Measurements from ENCODE around the gene TRIM65. TPM values are rescaled to one million over a fixed set of nuclear protein-coding genes. Genes with fewer than 3 reads are reported as not detected.

The TRIM65 gene, protein sequence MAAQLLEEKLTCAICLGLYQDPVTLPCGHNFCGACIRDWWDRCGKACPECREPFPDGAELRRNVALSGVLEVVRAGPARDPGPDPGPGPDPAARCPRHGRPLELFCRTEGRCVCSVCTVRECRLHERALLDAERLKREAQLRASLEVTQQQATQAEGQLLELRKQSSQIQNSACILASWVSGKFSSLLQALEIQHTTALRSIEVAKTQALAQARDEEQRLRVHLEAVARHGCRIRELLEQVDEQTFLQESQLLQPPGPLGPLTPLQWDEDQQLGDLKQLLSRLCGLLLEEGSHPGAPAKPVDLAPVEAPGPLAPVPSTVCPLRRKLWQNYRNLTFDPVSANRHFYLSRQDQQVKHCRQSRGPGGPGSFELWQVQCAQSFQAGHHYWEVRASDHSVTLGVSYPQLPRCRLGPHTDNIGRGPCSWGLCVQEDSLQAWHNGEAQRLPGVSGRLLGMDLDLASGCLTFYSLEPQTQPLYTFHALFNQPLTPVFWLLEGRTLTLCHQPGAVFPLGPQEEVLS
- polyA plus RNA-seq (2013, experiment 1 of 2) = 21.4 TPM
- 21.0 TPM for polyA plus RNA-seq (2013, experiment 2 of 2)

DNA sequence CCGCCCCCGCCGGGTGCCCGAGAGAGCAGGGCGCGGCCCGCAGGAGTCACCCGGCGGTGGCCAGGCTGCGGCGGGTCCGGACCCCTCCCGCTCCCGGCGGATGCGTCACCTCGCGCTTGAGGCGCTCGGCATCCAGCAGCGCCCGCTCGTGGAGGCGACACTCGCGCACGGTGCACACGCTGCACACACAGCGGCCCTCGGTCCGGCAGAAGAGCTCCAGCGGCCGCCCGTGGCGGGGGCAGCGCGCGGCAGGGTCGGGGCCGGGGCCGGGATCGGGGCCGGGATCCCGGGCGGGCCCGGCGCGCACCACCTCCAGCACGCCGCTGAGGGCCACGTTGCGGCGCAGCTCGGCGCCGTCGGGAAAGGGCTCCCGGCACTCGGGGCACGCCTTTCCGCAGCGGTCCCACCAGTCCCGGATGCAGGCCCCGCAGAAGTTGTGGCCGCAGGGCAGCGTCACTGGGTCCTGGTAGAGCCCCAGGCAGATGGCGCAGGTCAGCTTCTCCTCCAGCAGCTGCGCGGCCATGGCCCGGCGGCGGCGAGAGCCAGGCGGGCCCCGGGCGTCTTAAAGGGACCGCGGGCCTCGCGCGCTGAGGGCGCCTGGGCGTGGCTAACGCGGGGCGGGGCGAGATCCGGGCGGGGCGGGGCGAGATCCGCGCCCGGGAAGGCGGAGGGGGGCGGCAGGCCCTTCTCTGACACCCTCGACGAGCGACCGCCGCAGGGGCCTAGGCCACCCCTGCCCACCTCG lies at the start of gene TRIM65:
TRIM65 (minus strand) TSS at position 537 of the 745 bp plus-strand sequence; CDS start at position 523, 14 bp downstream.
- peaks cover 44% of the 10 kb centered on the region for H3K36me3 ChIP-seq (ENCODE audit: insufficient read depth, low read length)
- peaks cover 17% of the 10 kb centered on the region; the same call in 1 of the 2 replicates for H3K4me1 ChIP-seq (ENCODE audit: insufficient read depth, low read length)
- H3K9me3 ChIP-seq (ENCODE audit: insufficient read depth, low read depth, low read length) = no peaks in the 10 kb centered on the region
- H3K9ac ChIP-seq (ENCODE audit: low read depth, low read length) = peak within 1 kb of the TSS; percentile 96
- peak within 1 kb of the TSS; percentile 87 for H3K27ac ChIP-seq (ENCODE audit: low read depth, low read length)
- no peaks in the 10 kb centered on the region for H3K27me3 ChIP-seq (ENCODE audit: insufficient read depth, low read length)
- H3K4me3 ChIP-seq (ENCODE audit: low read length) = peak within 1 kb of the TSS; percentile 95
- under 1% methylated on average over 102 of the region's 102 CpGs for WGBS

DNA sequence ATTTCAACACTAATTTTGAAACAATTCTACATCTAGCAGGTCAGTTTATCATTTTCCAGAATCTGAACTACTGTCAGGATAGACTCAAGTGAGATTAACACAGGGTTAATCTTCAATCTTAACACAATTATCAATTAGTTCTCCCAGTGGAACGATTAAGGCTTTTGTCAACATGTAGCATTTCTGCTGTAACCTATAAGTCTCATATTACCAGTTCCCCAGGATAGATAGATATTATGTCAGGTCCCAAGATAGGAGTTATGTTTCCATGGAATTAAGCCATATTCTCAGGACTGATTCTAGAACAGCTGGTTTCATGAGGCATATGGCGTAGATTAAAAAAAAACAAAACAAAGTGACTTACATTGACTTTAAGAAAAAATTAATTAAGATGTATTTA lies 48.5 kb upstream of the TRIM65 start:
- no peak overlapping the region for H3K4me3 ChIP-seq (ENCODE audit: low read length)
- no peak overlapping the region for H3K9ac ChIP-seq (ENCODE audit: low read depth, low read length)
- no peaks in the 10 kb centered on the region for H3K9me3 ChIP-seq (ENCODE audit: insufficient read depth, low read depth, low read length)
- H3K27me3 ChIP-seq (ENCODE audit: insufficient read depth, low read length) = no peaks in the 10 kb centered on the region
- 87% methylated on average over 1 of the region's 2 CpGs for WGBS
- H3K27ac ChIP-seq (ENCODE audit: low read depth, low read length) = no peak overlapping the region
- H3K4me1 ChIP-seq (ENCODE audit: insufficient read depth, low read length) = peaks cover 6% of the 10 kb centered on the region
- H3K36me3 ChIP-seq (ENCODE audit: insufficient read depth, low read length) = peaks cover 51% of the 10 kb centered on the region

- peaks cover 37% of the 10 kb centered on the region for H3K36me3 ChIP-seq (ENCODE audit: insufficient read depth, low read length)
- WGBS = 94% methylated on average over 1 of the region's 1 CpG
- H3K9me3 ChIP-seq (ENCODE audit: insufficient read depth, low read depth, low read length) = no peaks in the 10 kb centered on the region
- H3K27me3 ChIP-seq (ENCODE audit: insufficient read depth, low read length) = no peaks in the 10 kb centered on the region
- no peak overlapping the region for H3K27ac ChIP-seq (ENCODE audit: low read depth, low read length)
- H3K4me1 ChIP-seq (ENCODE audit: insufficient read depth, low read length) = peaks cover 6% of the 10 kb centered on the region
- no peak overlapping the region for H3K4me3 ChIP-seq (ENCODE audit: low read length)
- H3K9ac ChIP-seq (ENCODE audit: low read depth, low read length) = no peak overlapping the region
Observed at GRCh38 chr17:75943491-75943890, 46.7 kb upstream of the TRIM65 start.

GRCh38 chr17:75942473-75942872 lies 45.7 kb upstream of the TRIM65 start:
- no peak overlapping the region for H3K27ac ChIP-seq (ENCODE audit: low read depth, low read length)
- H3K36me3 ChIP-seq (ENCODE audit: insufficient read depth, low read length) = peaks cover 28% of the 10 kb centered on the region
- no peak overlapping the region for H3K9ac ChIP-seq (ENCODE audit: low read depth, low read length)
- no peaks in the 10 kb centered on the region for H3K9me3 ChIP-seq (ENCODE audit: insufficient read depth, low read depth, low read length)
- H3K27me3 ChIP-seq (ENCODE audit: insufficient read depth, low read length) = no peaks in the 10 kb centered on the region
- WGBS = 96% methylated on average over 4 of the region's 4 CpGs
- H3K4me3 ChIP-seq (ENCODE audit: low read length) = no peak overlapping the region
- peaks cover 6% of the 10 kb centered on the region for H3K4me1 ChIP-seq (ENCODE audit: insufficient read depth, low read length)

- Histone ChIP-seq H3K27me3 (ENCODE audit: insufficient read depth, low read length) (no peaks in the 10 kb centered on the region), H3K36me3 (ENCODE audit: insufficient read depth, low read length) (peaks cover 21% of the 10 kb centered on the region), H3K4me1 (ENCODE audit: insufficient read depth, low read length) (peaks cover 6% of the 10 kb centered on the region), H3K4me3 (ENCODE audit: low read length) (peak overlapping the region; percentile 46), H3K27ac (ENCODE audit: low read depth, low read length) (no peak overlapping the region), H3K9ac (ENCODE audit: low read depth, low read length) (0 out of 2 replicates have a peak overlapping the region, but pooled peaks have one; percentile 49), H3K9me3 (ENCODE audit: insufficient read depth, low read depth, low read length) (no peaks in the 10 kb centered on the region)
- WGBS = 81% methylated on average over 5 of the region's 6 CpGs
Observed at GRCh38 chr17:75941442-75941819, 44.7 kb upstream of the TRIM65 start.

GRCh38 chr17:75940727-75941441 lies 44.1 kb upstream of the TRIM65 start, which contains the start of gene FBF1:
Gene FBF1, minus strand, starts transcription at chr17:75941042. Its CDS starts 2,893 bp downstream, at chr17:75938149.
- no peaks in the 10 kb centered on the region for H3K9me3 ChIP-seq (ENCODE audit: insufficient read depth, low read depth, low read length)
- WGBS = 2% methylated on average over 63 of the region's 63 CpGs
- H3K4me1 ChIP-seq (ENCODE audit: insufficient read depth, low read length) = peaks cover 3% of the 10 kb centered on the region
- peak within 1 kb of the TSS; percentile 91 for H3K9ac ChIP-seq (ENCODE audit: low read depth, low read length)
- peak within 1 kb of the TSS; percentile 69 for H3K27ac ChIP-seq (ENCODE audit: low read depth, low read length)
- H3K27me3 ChIP-seq (ENCODE audit: insufficient read depth, low read length) = no peaks in the 10 kb centered on the region
- peak within 1 kb of the TSS; percentile 84 for H3K4me3 ChIP-seq (ENCODE audit: low read length)
- H3K36me3 ChIP-seq (ENCODE audit: insufficient read depth, low read length) = peaks cover 15% of the 10 kb centered on the region

DNA sequence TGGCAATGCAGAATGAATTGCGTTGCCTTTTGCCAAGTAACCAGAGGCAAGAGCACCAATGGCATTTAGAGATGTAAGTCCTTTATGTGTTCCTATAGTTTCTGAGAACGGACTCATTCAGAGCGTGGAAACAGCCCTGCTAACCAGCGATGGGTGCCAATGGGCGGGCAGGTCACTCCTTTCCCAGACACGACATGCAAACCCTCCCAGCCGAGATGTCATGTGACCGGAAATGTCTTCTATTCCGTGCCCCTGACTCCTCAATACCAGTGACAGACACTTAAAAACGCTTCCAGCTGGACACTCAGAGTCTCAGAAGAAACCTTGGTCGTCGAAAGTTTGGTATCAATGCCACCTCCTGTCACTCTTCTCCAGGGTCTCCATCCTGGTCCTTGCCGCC lies 40.9 kb upstream of the TRIM65 start:
- no peaks in the 10 kb centered on the region for H3K36me3 ChIP-seq (ENCODE audit: insufficient read depth, low read length)
- 91% methylated on average over 13 of the region's 13 CpGs for WGBS

DNA sequence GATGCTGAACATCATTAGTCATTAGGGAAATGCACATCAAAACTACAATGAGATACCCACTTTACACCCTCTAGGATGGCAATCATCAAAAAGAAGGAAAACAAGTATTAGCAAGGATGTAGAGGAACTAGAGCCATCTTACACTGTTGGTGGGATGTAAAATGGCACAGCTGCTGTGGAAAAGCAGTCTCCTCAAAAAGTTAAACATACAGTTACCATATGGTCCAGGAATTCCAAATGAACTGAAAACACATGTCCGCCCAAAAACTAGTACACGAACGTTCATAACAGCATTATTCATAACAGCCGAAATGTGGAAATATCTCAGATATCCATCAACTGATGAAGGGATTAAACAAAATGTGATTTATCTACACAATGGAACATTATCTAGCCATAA lies 37.1 kb upstream of the TRIM65 start:
- over 99% methylated on average over 4 of the region's 4 CpGs for WGBS
- no peaks in the 10 kb centered on the region for H3K27me3 ChIP-seq (ENCODE audit: insufficient read depth, low read length)
- H3K9me3 ChIP-seq (ENCODE audit: insufficient read depth, low read depth, low read length) = no peaks in the 10 kb centered on the region
- no peak overlapping the region for H3K27ac ChIP-seq (ENCODE audit: low read depth, low read length)
- H3K9ac ChIP-seq (ENCODE audit: low read depth, low read length) = no peak overlapping the region
- no peaks in the 10 kb centered on the region; the same call in 1 of the 2 replicates for H3K36me3 ChIP-seq (ENCODE audit: insufficient read depth, low read length)
- no peak overlapping the region for H3K4me3 ChIP-seq (ENCODE audit: low read length)
- H3K4me1 ChIP-seq (ENCODE audit: insufficient read depth, low read length) = no peaks in the 10 kb centered on the region

More for the DNA sequence above, 40.9 kb upstream of the TRIM65 start:
- H3K9me3 ChIP-seq (ENCODE audit: insufficient read depth, low read depth, low read length) = no peaks in the 10 kb centered on the region
- H3K4me1 ChIP-seq (ENCODE audit: insufficient read depth, low read length) = peaks cover 3% of the 10 kb centered on the region
- H3K27me3 ChIP-seq (ENCODE audit: insufficient read depth, low read length) = no peaks in the 10 kb centered on the region
- no peak overlapping the region for H3K27ac ChIP-seq (ENCODE audit: low read depth, low read length)
- no peak overlapping the region for H3K4me3 ChIP-seq (ENCODE audit: low read length)
- H3K9ac ChIP-seq (ENCODE audit: low read depth, low read length) = no peak overlapping the region

DNA sequence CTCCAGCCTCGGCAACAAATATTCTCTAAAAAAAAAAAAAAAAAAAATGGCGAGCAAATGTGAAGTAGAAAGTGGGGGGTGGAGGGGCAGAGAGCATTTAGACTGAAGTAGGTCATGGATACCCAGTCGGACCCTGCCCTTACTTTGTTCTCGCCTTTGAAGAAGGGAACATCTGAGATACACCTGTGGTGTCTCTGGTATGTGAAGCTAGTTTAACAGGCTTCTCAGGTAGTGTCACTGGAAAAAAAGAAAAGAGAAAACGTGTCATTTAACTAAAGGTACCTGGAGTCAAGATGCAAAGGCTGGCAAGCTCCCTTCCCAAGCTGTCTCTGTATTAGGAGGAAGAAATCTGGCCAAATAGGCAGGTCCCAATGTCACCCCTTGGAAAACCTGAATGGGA lies 36.1 kb upstream of the TRIM65 start:
- Histone ChIP-seq H3K27me3 (ENCODE audit: insufficient read depth, low read length) (no peaks in the 10 kb centered on the region), H3K36me3 (ENCODE audit: insufficient read depth, low read length) (no peaks in the 10 kb centered on the region; the same call in 1 of the 2 replicates), H3K27ac (ENCODE audit: low read depth, low read length) (no peak overlapping the region), H3K9ac (ENCODE audit: low read depth, low read length) (no peak overlapping the region), H3K4me3 (ENCODE audit: low read length) (no peak overlapping the region), H3K9me3 (ENCODE audit: insufficient read depth, low read depth, low read length) (no peaks in the 10 kb centered on the region), H3K4me1 (ENCODE audit: insufficient read depth, low read length) (no peaks in the 10 kb centered on the region)
- 86% methylated on average over 5 of the region's 5 CpGs for WGBS

GRCh38 chr17:75931062-75931461 lies 34.3 kb upstream of the TRIM65 start:
- Histone ChIP-seq H3K4me1 (ENCODE audit: insufficient read depth, low read length) (no peaks in the 10 kb centered on the region), H3K9me3 (ENCODE audit: insufficient read depth, low read depth, low read length) (no peaks in the 10 kb centered on the region), H3K27ac (ENCODE audit: low read depth, low read length) (no peak overlapping the region), H3K4me3 (ENCODE audit: low read length) (no peak overlapping the region), H3K36me3 (ENCODE audit: insufficient read depth, low read length) (no peaks in the 10 kb centered on the region; the same call in 1 of the 2 replicates), H3K9ac (ENCODE audit: low read depth, low read length) (no peak overlapping the region), H3K27me3 (ENCODE audit: insufficient read depth, low read length) (no peaks in the 10 kb centered on the region)
- 94% methylated on average over 4 of the region's 4 CpGs for WGBS
